BE2C (cell line): Measurements from ENCODE around the gene IGDCC3.

Experiments
- DNase-seq: peaks from one replicate; pipeline ENCODE4 v3.0.0-alpha.2; 2020
- H3K27me3 ChIP-seq: fragments of 250-450 bp; sonication (Bioruptor Pico); 2 replicates; pipeline ENCODE4 v1.5.1; 2020; ENCODE audit warnings: mild to moderate bottlenecking
- H3K36me3 ChIP-seq: fragments of 250-450 bp; sonication (Bioruptor Pico); 2 replicates; pipeline ENCODE4 v1.5.1; 2020; ENCODE audit warnings: mild to moderate bottlenecking
- H3K4me1 ChIP-seq: fragments of 250-450 bp; sonication (Bioruptor Pico); 2 replicates; pipeline ENCODE4 v1.5.1; 2020
- H3K4me3 ChIP-seq: 2 replicates; pipeline ENCODE4 v1.5.1; 2011; ENCODE audit warnings: low read depth, low read length
- H3K9me3 ChIP-seq: fragments of 250-450 bp; sonication (Bioruptor Pico); 2 replicates; pipeline ENCODE4 v1.5.1; 2020
- TF ChIP-seq, protein P1 (sequence below): IDR thresholded peaks from 2 replicates; pipeline ENCODE4 v1.5.1; 2012; ENCODE audit warnings: mild to moderate bottlenecking, low read depth, low read length

Gene IGDCC3

DNA sequence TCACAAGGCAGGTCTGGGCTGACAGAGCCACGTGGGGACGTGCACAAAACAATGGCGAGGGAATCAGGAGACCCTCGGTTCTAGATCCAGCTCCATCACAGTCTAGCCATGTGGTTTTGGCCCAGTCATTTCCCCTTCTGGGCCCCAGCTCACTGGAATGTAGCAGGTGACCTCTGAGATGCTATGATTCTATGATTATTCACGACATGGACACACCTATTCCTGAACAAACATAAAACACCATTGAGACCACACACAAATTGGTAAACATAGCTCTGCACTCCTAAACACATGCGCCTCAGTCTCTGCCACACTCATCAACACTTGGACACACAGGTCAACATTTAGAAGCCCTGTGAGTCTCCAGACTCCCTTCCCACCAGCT lies 36.0 kb upstream of the IGDCC3 start:
- no peak for DNase-seq
- H3K36me3 ChIP-seq, result no peaks in the 10 kb centered on the region
- no peaks in the 10 kb centered on the region; the same call in 1 of the 2 replicates for H3K4me1 ChIP-seq
- TF ChIP-seq, protein P1, sequence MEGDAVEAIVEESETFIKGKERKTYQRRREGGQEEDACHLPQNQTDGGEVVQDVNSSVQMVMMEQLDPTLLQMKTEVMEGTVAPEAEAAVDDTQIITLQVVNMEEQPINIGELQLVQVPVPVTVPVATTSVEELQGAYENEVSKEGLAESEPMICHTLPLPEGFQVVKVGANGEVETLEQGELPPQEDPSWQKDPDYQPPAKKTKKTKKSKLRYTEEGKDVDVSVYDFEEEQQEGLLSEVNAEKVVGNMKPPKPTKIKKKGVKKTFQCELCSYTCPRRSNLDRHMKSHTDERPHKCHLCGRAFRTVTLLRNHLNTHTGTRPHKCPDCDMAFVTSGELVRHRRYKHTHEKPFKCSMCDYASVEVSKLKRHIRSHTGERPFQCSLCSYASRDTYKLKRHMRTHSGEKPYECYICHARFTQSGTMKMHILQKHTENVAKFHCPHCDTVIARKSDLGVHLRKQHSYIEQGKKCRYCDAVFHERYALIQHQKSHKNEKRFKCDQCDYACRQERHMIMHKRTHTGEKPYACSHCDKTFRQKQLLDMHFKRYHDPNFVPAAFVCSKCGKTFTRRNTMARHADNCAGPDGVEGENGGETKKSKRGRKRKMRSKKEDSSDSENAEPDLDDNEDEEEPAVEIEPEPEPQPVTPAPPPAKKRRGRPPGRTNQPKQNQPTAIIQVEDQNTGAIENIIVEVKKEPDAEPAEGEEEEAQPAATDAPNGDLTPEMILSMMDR, result no peak
- no peaks in the 10 kb centered on the region for H3K27me3 ChIP-seq
- no peak overlapping the region for H3K4me3 ChIP-seq
- H3K9me3 ChIP-seq, result no peaks in the 10 kb centered on the region

GRCh38 chr15:65413051-65413759 lies 35.4 kb upstream of the IGDCC3 start:
- TF ChIP-seq, protein P1, result no peak
- no peak for DNase-seq
- H3K4me1 ChIP-seq, result no peaks in the 10 kb centered on the region; the same call in 1 of the 2 replicates

GRCh38 chr15:65412556-65412955 lies 34.8 kb upstream of the IGDCC3 start:
- H3K9me3 ChIP-seq, result no peaks in the 10 kb centered on the region
- no peaks in the 10 kb centered on the region for H3K36me3 ChIP-seq
- no peaks in the 10 kb centered on the region for H3K27me3 ChIP-seq
- no peaks in the 10 kb centered on the region; the same call in 1 of the 2 replicates for H3K4me1 ChIP-seq
- no peak overlapping the region for H3K4me3 ChIP-seq
- DNase-seq, result no peak
- TF ChIP-seq, protein P1, result no peak

More at GRCh38 chr15:65413051-65413759, 35.4 kb upstream of the IGDCC3 start:
- Histone ChIP-seq H3K9me3 (no peaks in the 10 kb centered on the region), H3K36me3 (no peaks in the 10 kb centered on the region), H3K4me3 (no peak overlapping the region), H3K27me3 (no peaks in the 10 kb centered on the region)

DNA sequence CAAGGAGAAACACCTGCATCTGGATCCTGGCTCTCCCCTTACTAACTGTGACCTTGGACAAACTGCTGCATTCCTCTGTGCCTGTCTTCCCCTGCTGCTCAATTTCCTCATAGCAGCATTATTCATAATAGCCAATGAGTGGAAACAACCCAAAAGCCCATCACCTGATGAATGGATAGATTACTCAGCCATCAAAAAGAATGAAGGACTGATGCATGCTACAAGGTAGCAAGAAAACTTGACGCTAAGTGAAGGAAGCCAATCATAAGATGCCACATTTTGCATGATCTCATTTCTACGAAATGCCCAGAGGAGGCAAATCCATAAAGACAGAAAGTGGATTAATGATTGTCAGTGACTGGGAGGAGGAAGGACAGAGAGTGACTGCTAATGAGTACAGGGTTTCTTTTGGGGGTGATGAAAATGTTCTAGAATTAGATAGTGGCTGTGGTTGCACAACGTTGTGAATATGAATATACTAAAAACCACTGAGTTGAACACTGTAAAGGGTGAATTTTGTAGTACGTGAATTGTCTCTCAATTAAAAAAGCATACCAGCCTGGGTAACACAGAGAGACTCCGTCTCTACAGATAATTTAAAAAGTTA lies 33.8 kb upstream of the IGDCC3 start:
- H3K9me3 ChIP-seq, result no peaks in the 10 kb centered on the region
- TF ChIP-seq, protein P1, result no peak
- no peaks in the 10 kb centered on the region for H3K36me3 ChIP-seq
- no peaks in the 10 kb centered on the region for H3K27me3 ChIP-seq
- no peaks in the 10 kb centered on the region; the same call in 1 of the 2 replicates for H3K4me1 ChIP-seq
- DNase-seq, result no peak
- no peak overlapping the region for H3K4me3 ChIP-seq

- TF ChIP-seq, protein P1, result no peak
- H3K4me1 ChIP-seq, result no peaks in the 10 kb centered on the region; the same call in 1 of the 2 replicates
Measured at GRCh38 chr15:65410972-65411371, 33.2 kb upstream of the IGDCC3 start.

GRCh38 chr15:65410036-65410435 lies 32.2 kb upstream of the IGDCC3 start:
- Histone ChIP-seq H3K36me3 (no peaks in the 10 kb centered on the region), H3K9me3 (no peaks in the 10 kb centered on the region), H3K4me1 (no peaks in the 10 kb centered on the region), H3K27me3 (no peaks in the 10 kb centered on the region), H3K4me3 (no peak overlapping the region)
- TF ChIP-seq, protein P1, result no peak
- no peak for DNase-seq

More at GRCh38 chr15:65410972-65411371, 33.2 kb upstream of the IGDCC3 start:
- DNase-seq, result no peak
- no peaks in the 10 kb centered on the region for H3K36me3 ChIP-seq
- H3K27me3 ChIP-seq, result no peaks in the 10 kb centered on the region
- H3K4me3 ChIP-seq, result no peak overlapping the region
- H3K9me3 ChIP-seq, result no peaks in the 10 kb centered on the region
